Neural crest cell (in vitro differentiated cells): Measurements from ENCODE around the gene ORC4. TPM values are rescaled to one million over a fixed set of nuclear protein-coding genes. Genes with fewer than 3 reads are reported as not detected.

Experiments
- DNase-seq: peaks from one replicate; pipeline ENCODE4 v3.0.0; 2021; ENCODE audit warnings: low read depth, mixed read lengths, low spot score
- H3K27ac Mint-ChIP-seq: one replicate; pipeline ENCODE4 v1.8.0; 2021; ENCODE audit warnings: mild to moderate bottlenecking, mixed read lengths; ENCODE audit not compliant: unreplicated experiment
- H3K27me3 Mint-ChIP-seq: 2 replicates; pipeline ENCODE4 v1.8.0; 2021; ENCODE audit warnings: low read depth, mild to moderate bottlenecking, mixed read lengths
- H3K36me3 Mint-ChIP-seq: 2 replicates; pipeline ENCODE4 v1.8.0; 2021; ENCODE audit warnings: low read depth, mild to moderate bottlenecking, mixed read lengths
- H3K4me1 Mint-ChIP-seq: 2 replicates; pipeline ENCODE4 v1.8.0; 2021; ENCODE audit warnings: mixed read lengths
- H3K4me3 Mint-ChIP-seq: one replicate; pipeline ENCODE4 v1.8.0; 2021; ENCODE audit warnings: mild to moderate bottlenecking, mixed read lengths
- H3K9me3 Mint-ChIP-seq: 2 replicates; pipeline ENCODE4 v1.8.0; 2021; ENCODE audit warnings: mixed read lengths
- total RNA-seq: library from RNA; stranded (reverse); gene quantifications from 2 replicates; pipeline ENCODE4 v1.2.1, GENCODE V29; 2021
- TF ChIP-seq, protein P1 (sequence below): fragments of 200-600 bp; sonication (generic); conservative IDR thresholded peaks from 2 replicates; pipeline ENCODE4 v1.5.0; 2021; ENCODE audit warnings: antibody characterized with exemption, mild to moderate bottlenecking

Gene ORC4
- total RNA-seq, 1 donor from 2014 or later, result 65.1 TPM

DNA sequence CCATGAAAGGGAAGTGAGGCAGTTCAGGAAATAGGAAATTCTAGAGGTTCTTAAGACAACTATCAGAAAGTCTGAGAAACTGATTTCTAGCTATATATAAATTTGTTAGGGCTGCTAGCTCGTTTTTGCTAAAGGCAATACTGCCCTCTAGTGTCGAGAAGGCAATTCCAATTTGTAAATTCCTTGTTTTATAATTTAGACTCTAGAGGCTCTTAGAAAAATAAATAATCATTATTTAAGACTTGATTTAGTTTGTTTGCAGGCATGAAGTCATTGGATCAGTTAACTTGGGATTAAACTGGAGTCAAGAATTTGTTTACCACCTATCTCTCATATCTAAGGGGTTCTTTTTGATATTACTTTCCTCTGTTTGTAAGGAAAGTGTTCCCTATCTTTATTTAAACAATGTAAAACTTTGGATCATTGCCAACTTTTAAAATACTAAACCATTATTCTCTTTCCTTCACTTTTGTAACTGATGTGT, 109.5 kb downstream of the ORC4 start:
- H3K4me1 Mint-ChIP-seq, result peaks cover 23% of the 10 kb centered on the region

DNA sequence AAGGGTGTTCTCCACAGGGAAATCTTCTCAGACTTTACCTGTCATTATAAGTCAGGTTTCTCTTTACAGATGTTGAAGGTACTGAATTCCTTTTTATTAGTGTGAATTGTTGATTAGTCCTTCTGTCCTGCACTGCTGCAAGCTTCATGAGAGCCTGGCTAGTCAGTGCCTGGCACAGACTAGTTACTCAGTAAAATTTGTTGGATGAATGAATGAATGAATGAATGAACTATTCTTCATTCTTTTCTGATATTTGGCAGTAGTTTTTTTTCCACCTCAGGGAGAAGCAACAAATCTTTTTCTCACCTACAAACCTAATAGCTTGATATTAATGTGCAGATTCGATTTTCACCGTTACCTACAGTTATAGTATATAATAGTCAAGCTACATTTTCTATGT, 111.4 kb downstream of the ORC4 start:
- H3K27me3 Mint-ChIP-seq, result no peaks in the 10 kb centered on the region
- no peak overlapping the region for H3K4me3 Mint-ChIP-seq
- no peak overlapping the region for H3K27ac Mint-ChIP-seq

More for the DNA sequence above, 109.5 kb downstream of the ORC4 start:
- Mint-ChIP-seq H3K27me3 (no peaks in the 10 kb centered on the region), H3K36me3 (peaks cover 7% of the 10 kb centered on the region), H3K27ac (no peak overlapping the region), H3K4me3 (no peak overlapping the region), H3K9me3 (peaks cover 3% of the 10 kb centered on the region)
- peak; percentile 28 for DNase-seq
- TF ChIP-seq, protein P1, sequence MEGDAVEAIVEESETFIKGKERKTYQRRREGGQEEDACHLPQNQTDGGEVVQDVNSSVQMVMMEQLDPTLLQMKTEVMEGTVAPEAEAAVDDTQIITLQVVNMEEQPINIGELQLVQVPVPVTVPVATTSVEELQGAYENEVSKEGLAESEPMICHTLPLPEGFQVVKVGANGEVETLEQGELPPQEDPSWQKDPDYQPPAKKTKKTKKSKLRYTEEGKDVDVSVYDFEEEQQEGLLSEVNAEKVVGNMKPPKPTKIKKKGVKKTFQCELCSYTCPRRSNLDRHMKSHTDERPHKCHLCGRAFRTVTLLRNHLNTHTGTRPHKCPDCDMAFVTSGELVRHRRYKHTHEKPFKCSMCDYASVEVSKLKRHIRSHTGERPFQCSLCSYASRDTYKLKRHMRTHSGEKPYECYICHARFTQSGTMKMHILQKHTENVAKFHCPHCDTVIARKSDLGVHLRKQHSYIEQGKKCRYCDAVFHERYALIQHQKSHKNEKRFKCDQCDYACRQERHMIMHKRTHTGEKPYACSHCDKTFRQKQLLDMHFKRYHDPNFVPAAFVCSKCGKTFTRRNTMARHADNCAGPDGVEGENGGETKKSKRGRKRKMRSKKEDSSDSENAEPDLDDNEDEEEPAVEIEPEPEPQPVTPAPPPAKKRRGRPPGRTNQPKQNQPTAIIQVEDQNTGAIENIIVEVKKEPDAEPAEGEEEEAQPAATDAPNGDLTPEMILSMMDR, result peak; percentile 95

DNA sequence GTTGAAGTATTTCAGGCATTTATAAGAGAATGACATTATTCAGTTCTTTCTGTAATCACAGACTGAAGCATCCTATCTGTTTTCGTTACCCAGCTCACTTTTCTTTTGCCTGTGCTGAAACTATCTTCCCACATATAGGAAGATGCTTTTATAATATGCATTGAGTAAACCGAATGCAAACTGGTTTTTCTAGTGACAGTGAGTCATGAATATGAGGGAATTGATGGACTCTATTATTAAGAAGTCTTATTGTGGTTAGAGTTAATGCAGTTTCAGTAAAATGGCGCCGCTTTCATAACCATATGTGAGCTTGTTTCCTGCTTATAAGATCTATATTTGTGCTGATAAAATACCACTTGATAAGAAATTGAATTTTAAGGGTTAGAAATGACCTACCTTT, 116.5 kb downstream of the ORC4 start:
- no peak overlapping the region for H3K4me3 Mint-ChIP-seq
- TF ChIP-seq, protein P1, result no peak
- H3K36me3 Mint-ChIP-seq, result peaks cover 10% of the 10 kb centered on the region
- H3K27ac Mint-ChIP-seq, result no peak overlapping the region
- no peak for DNase-seq
- H3K4me1 Mint-ChIP-seq, result peaks cover 12% of the 10 kb centered on the region
- H3K27me3 Mint-ChIP-seq, result no peaks in the 10 kb centered on the region
- peaks cover 3% of the 10 kb centered on the region for H3K9me3 Mint-ChIP-seq

More for the DNA sequence above, 111.4 kb downstream of the ORC4 start:
- Mint-ChIP-seq H3K4me1 (peaks cover 16% of the 10 kb centered on the region), H3K36me3 (peaks cover 7% of the 10 kb centered on the region), H3K9me3 (peaks cover 3% of the 10 kb centered on the region)
- TF ChIP-seq, protein P1, result no peak
- no peak for DNase-seq

DNA sequence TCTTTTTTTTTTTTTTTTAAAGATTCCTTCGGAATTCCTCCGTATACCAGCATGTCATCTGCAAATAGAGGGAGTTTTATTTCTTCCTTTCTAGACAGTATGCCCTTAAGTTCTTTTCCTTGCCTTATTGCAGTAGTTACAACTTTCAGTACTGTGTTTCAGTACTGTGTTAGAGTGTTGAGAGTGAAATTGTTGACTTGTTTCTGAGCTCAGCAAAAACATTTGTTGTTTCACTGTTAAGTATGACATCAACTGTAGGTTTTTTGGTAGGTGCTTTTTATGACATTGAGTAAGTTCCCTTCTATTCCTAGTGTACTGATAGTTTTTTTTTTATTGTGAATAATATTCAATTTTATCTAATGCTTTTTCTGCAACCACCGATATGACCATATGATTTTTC, 131.9 kb downstream of the ORC4 start:
- TF ChIP-seq, protein P1, result no peak
- Mint-ChIP-seq H3K9me3 (peaks cover under 1% of the 10 kb centered on the region), H3K4me3 (no peak overlapping the region), H3K27me3 (no peaks in the 10 kb centered on the region), H3K27ac (no peak overlapping the region), H3K36me3 (peaks cover 4% of the 10 kb centered on the region), H3K4me1 (peaks cover 14% of the 10 kb centered on the region)
- DNase-seq, result no peak

DNA sequence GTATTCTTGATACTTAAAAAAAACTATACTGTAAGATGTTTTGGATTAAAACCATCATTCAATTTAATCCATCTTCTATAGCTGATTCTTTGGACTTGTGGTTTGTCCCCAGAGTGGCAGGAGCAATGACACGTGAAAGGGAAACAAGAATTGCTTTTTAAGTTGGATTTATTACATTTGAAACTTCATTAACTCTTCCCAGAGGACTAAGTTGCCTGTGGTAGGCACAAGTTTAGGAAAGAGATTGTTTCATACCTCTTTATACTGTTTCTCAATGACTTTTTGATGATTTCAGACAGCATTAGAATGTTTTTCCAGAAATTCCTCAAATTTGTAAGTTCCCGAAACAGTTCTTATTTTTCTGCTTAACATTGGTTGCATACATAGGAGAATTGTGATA, 134.4 kb downstream of the ORC4 start:
- H3K27me3 Mint-ChIP-seq, result no peaks in the 10 kb centered on the region
- H3K27ac Mint-ChIP-seq, result no peak overlapping the region
- no peaks in the 10 kb centered on the region for H3K36me3 Mint-ChIP-seq
- H3K4me3 Mint-ChIP-seq, result no peak overlapping the region
- TF ChIP-seq, protein P1, result no peak
- no peak for DNase-seq
- H3K4me1 Mint-ChIP-seq, result peaks cover 14% of the 10 kb centered on the region
- no peaks in the 10 kb centered on the region for H3K9me3 Mint-ChIP-seq
